H9 (cell line): ENCODE results near the gene MIPEP. TPM values are rescaled to one million over a fixed set of nuclear protein-coding genes. Genes with fewer than 3 reads are reported as not detected.
A peak's percentile ranks its signal among the peaks of the same experiment; 100 is the strongest.

Experiments
- DNase-seq: peaks from one replicate; pipeline ENCODE4 v3.0.0-alpha.2; 2017
- H2AFZ ChIP-seq: one replicate; pipeline ENCODE4 v1.6.1; 2013; ENCODE audit warnings: mild to moderate bottlenecking, low read length, control low read depth, moderate library complexity
- H2AK5ac ChIP-seq: 2 replicates; pipeline ENCODE4 v1.6.1; 2013; ENCODE audit warnings: low read length, control low read depth, mixed read lengths; ENCODE audit not compliant: insufficient read length
- H2BK120ac ChIP-seq: one replicate; pipeline ENCODE4 v1.6.1; 2013; ENCODE audit warnings: low read depth, mild to moderate bottlenecking, low read length, control low read depth, inconsistent platforms; ENCODE audit not compliant: poor library complexity, severe bottlenecking
- H2BK12ac ChIP-seq: 2 replicates; pipeline ENCODE4 v1.6.1; 2013; ENCODE audit warnings: low read length, control low read depth, mixed read lengths, low read depth; ENCODE audit not compliant: insufficient read length
- H2BK15ac ChIP-seq: 2 replicates; pipeline ENCODE4 v1.6.1; 2013; ENCODE audit warnings: low read depth, low read length, control low read depth
- H2BK20ac ChIP-seq: one replicate; pipeline ENCODE4 v1.6.1; 2013; ENCODE audit warnings: low read depth, mild to moderate bottlenecking, low read length, control low read depth, inconsistent platforms; ENCODE audit not compliant: poor library complexity, severe bottlenecking
- H2BK5ac ChIP-seq: 2 replicates; pipeline ENCODE4 v1.6.1; 2013; ENCODE audit warnings: low read length, control low read depth, mixed read lengths; ENCODE audit not compliant: insufficient read length
- H3K14ac ChIP-seq: 2 replicates; pipeline ENCODE4 v1.6.1; 2013; ENCODE audit warnings: low read length, control low read depth; ENCODE audit not compliant: insufficient read depth
- H3K18ac ChIP-seq: 2 replicates; pipeline ENCODE4 v1.6.1; 2013; ENCODE audit warnings: low read depth, mild to moderate bottlenecking, mixed read lengths, low read length, control low read depth; ENCODE audit not compliant: insufficient read length
- H3K23ac ChIP-seq: 2 replicates; pipeline ENCODE4 v1.6.1; 2013; ENCODE audit warnings: low read length, control low read depth, mixed read lengths, low read depth; ENCODE audit not compliant: insufficient read length
- H3K23me2 ChIP-seq: 2 replicates; pipeline ENCODE4 v1.6.1; 2013; ENCODE audit warnings: low read depth, mild to moderate bottlenecking, mixed read lengths, low read length, control low read depth; ENCODE audit not compliant: insufficient read length, poor library complexity, severe bottlenecking
- H3K27ac ChIP-seq: 2 replicates; pipeline ENCODE4 v1.5.1; 2013; ENCODE audit warnings: low read length, control low read depth, mixed read lengths, low read depth; ENCODE audit not compliant: insufficient read length
- H3K27me3 ChIP-seq: 2 replicates; pipeline ENCODE4 v1.6.1; 2013; ENCODE audit warnings: low read length, control low read depth, inconsistent platforms; ENCODE audit not compliant: insufficient read depth
- H3K4ac ChIP-seq: 2 replicates; pipeline ENCODE4 v1.6.1; 2013; ENCODE audit warnings: low read depth, mild to moderate bottlenecking, control low read depth, inconsistent platforms, low read length, moderate library complexity
- H3K4me1 ChIP-seq: 2 replicates; pipeline ENCODE4 v1.6.1; 2013; ENCODE audit warnings: low read length, control low read depth, inconsistent platforms; ENCODE audit not compliant: insufficient read depth
- H3K4me2 ChIP-seq: 2 replicates; pipeline ENCODE4 v1.6.1; 2013; ENCODE audit warnings: low read length, control low read depth, mixed read lengths; ENCODE audit not compliant: insufficient read length, insufficient read depth
- H3K56ac ChIP-seq: 2 replicates; pipeline ENCODE4 v1.6.1; 2013; ENCODE audit warnings: low read depth, mild to moderate bottlenecking, mixed read lengths, low read length, control low read depth; ENCODE audit not compliant: insufficient read length
- H3K79me1 ChIP-seq: 2 replicates; pipeline ENCODE4 v1.6.1; 2013; ENCODE audit warnings: low read depth, mild to moderate bottlenecking, moderate library complexity, low read length, control low read depth, inconsistent platforms; ENCODE audit not compliant: insufficient read depth, poor library complexity, severe bottlenecking
- H3K79me2 ChIP-seq: 2 replicates; pipeline ENCODE4 v1.6.1; 2013; ENCODE audit warnings: low read length, control low read depth, inconsistent platforms; ENCODE audit not compliant: insufficient read depth
- H3K9ac ChIP-seq: 2 replicates; pipeline ENCODE4 v1.6.1; 2013; ENCODE audit warnings: low read length, control low read depth, mixed read lengths; ENCODE audit not compliant: insufficient read length; ENCODE audit errors: extremely low read depth
- H3K9me3 ChIP-seq: one replicate; pipeline ENCODE4 v1.6.1; 2013; ENCODE audit warnings: low read depth, low read length, inconsistent platforms; ENCODE audit not compliant: control insufficient read depth
- H3T11ph ChIP-seq: one replicate; pipeline ENCODE4 v1.6.1; 2013; ENCODE audit warnings: mild to moderate bottlenecking, low read length, control low read depth, inconsistent platforms
- H4K20me1 ChIP-seq: one replicate; pipeline ENCODE4 v1.6.1; 2013; ENCODE audit not compliant: control insufficient read depth, insufficient read length, insufficient read depth
- H4K5ac ChIP-seq: 2 replicates; pipeline ENCODE4 v1.6.1; 2013; ENCODE audit warnings: low read depth, mild to moderate bottlenecking, mixed read lengths, low read length, control low read depth; ENCODE audit not compliant: insufficient read length
- H4K8ac ChIP-seq: replicated peaks from 2 replicates; pipeline ENCODE4 v1.6.1; 2013; ENCODE audit warnings: low read length, control low read depth, mixed read lengths, low read depth; ENCODE audit not compliant: insufficient read length
- H4K91ac ChIP-seq: 2 replicates; pipeline ENCODE4 v1.6.1; 2013; ENCODE audit warnings: low read depth, mild to moderate bottlenecking, moderate library complexity, mixed read lengths, low read length, control low read depth; ENCODE audit not compliant: insufficient read length
- H3K27ac Mint-ChIP-seq, 3 experiments: 2 replicates in 2 of 3; 3 replicates in 1 of 3; pipeline ENCODE4 v1.8.0; 2020 to 2021; ENCODE audit warnings: mixed read lengths in 3 of 3, mild to moderate bottlenecking in 1 of 3, moderate library complexity in 1 of 3
- H3K27me3 Mint-ChIP-seq: 2 replicates; pipeline ENCODE4 v1.8.0; 2021; ENCODE audit warnings: low read depth, mild to moderate bottlenecking, moderate library complexity, mixed read lengths
- H3K36me3 Mint-ChIP-seq, 3 experiments: 2 replicates in 2 of 3; 3 replicates in 1 of 3; pipeline ENCODE4 v1.8.0; 2020 to 2021; ENCODE audit warnings: low read depth in 3 of 3, mixed read lengths in 3 of 3; ENCODE audit not compliant: insufficient read depth in 1 of 3
- H3K4me1 Mint-ChIP-seq, 2 experiments: 2 replicates each; pipeline ENCODE4 v1.8.0; 2020; ENCODE audit warnings: mixed read lengths in 2 of 2
- H3K4me3 Mint-ChIP-seq, 2 experiments: 2 replicates in 1 of 2; 3 replicates in 1 of 2; pipeline ENCODE4 v1.8.0; 2020 to 2021; ENCODE audit warnings: mild to moderate bottlenecking in 2 of 2, mixed read lengths in 2 of 2, moderate library complexity in 1 of 2
- H3K9me3 Mint-ChIP-seq, 2 experiments: 2 replicates in 1 of 2; 3 replicates in 1 of 2; pipeline ENCODE4 v1.8.0; 2020; ENCODE audit warnings: mild to moderate bottlenecking in 2 of 2, mixed read lengths in 2 of 2, moderate library complexity in 1 of 2
- WGBS: extraction: QIAGEN DNeasy Blood & Tissue Kit; methylation state at CpG from one replicate; pipeline ENCODE4 v1.1.7; 2013; ENCODE audit warnings: missing lambda C conversion rate, low lambda C conversion rate, mixed read lengths; ENCODE audit not compliant: insufficient read length; ENCODE audit errors: extremely low coverage; 5-methylcytosine and 5-hydroxymethylcytosine counted together
- total RNA-seq: library from RNA; stranded (reverse); gene quantifications from 2 replicates; pipeline ENCODE4 v1.2.1, GENCODE V29; 2021
- TF ChIP-seq, protein P1 (sequence below): fragments of 200-600 bp; sonication (generic); conservative IDR thresholded peaks from 3 replicates; pipeline ENCODE4 v1.8.0; 2021; ENCODE audit warnings: antibody characterized with exemption, mild to moderate bottlenecking

Gene MIPEP
- total RNA-seq, 1 experiment from 2014 or later, result 18.5 TPM

DNA sequence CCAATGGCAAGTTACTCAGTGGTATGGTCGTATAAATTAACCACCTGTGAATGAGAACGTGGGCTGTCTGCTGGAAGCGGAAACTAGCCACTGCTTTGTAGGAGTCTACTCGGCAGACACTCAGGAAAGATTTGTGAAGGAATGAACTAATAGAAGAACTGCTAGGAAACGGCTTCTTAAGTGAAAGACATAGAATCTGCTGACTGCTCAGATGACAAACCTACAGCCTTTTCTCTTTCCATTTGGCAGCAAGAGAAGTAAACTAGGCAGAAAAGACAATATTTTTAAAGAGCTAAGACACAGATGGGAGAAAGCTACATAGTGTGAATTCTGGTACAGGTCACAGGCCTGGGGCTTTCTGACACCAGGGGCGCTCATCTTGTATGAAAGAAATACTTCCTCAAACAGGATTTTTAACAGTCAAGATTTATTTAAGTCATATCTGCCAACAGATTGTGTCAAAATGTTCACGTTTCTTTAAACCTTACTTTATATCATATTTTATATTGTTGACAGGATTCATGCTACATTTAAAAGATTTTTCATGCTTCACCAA is 78.4 kb downstream of the MIPEP start:
- WGBS, result no CpG with 5 or more reads among the region's 7 CpGs

More for the DNA sequence above, 78.4 kb downstream of the MIPEP start:
- H3K14ac ChIP-seq, result no peak overlapping the region
- Mint-ChIP-seq H3K36me3 (peaks cover 0 to 2% (median 0%) of the 10 kb centered on the region in 3 experiments; a peak in 1 of 7 replicates), H3K4me1 (peaks cover 14 to 25% of the 10 kb centered on the region in 2 experiments), H3K4me3 (no peak overlapping the region), H3K9me3 (no peaks in the 10 kb centered on the region), H3K27ac (no peak overlapping the region; a peak in 1 of 7 replicates), H3K27me3 (no peaks in the 10 kb centered on the region)
- H3K27me3 ChIP-seq, result no peaks in the 10 kb centered on the region
- H2BK5ac ChIP-seq, result no peak overlapping the region
- H3K23ac ChIP-seq, result no peak overlapping the region
- no peak overlapping the region for H2BK120ac ChIP-seq
- H2BK15ac ChIP-seq, result no peak overlapping the region
- no peak overlapping the region for H2AFZ ChIP-seq
- H2AK5ac ChIP-seq, result no peak overlapping the region
- no peaks in the 10 kb centered on the region; the same call in 1 of the 2 replicates for H3K4me1 ChIP-seq
- no peaks in the 10 kb centered on the region for H3K9me3 ChIP-seq
- no peak overlapping the region for H3K18ac ChIP-seq
- no peak overlapping the region for H3K56ac ChIP-seq
- no peaks in the 10 kb centered on the region for H4K20me1 ChIP-seq
- no peak overlapping the region for H3T11ph ChIP-seq
- no peak overlapping the region for H4K5ac ChIP-seq
- no peak overlapping the region for H3K4ac ChIP-seq
- H4K8ac ChIP-seq, result no peak overlapping the region
- H2BK12ac ChIP-seq, result no peak overlapping the region
- TF ChIP-seq, protein P1, sequence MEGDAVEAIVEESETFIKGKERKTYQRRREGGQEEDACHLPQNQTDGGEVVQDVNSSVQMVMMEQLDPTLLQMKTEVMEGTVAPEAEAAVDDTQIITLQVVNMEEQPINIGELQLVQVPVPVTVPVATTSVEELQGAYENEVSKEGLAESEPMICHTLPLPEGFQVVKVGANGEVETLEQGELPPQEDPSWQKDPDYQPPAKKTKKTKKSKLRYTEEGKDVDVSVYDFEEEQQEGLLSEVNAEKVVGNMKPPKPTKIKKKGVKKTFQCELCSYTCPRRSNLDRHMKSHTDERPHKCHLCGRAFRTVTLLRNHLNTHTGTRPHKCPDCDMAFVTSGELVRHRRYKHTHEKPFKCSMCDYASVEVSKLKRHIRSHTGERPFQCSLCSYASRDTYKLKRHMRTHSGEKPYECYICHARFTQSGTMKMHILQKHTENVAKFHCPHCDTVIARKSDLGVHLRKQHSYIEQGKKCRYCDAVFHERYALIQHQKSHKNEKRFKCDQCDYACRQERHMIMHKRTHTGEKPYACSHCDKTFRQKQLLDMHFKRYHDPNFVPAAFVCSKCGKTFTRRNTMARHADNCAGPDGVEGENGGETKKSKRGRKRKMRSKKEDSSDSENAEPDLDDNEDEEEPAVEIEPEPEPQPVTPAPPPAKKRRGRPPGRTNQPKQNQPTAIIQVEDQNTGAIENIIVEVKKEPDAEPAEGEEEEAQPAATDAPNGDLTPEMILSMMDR, result peak; percentile 52
- H3K79me1 ChIP-seq, result no peaks in the 10 kb centered on the region
- no peaks in the 10 kb centered on the region for H3K23me2 ChIP-seq
- no peak overlapping the region for H4K91ac ChIP-seq
- DNase-seq, result no peak
- H3K27ac ChIP-seq, result no peak overlapping the region
- no peak overlapping the region for H3K9ac ChIP-seq
- no peak overlapping the region for H3K4me2 ChIP-seq
- no peaks in the 10 kb centered on the region for H3K79me2 ChIP-seq
- no peak overlapping the region for H2BK20ac ChIP-seq
